Hepatocyte (in vitro differentiated cells): ENCODE measurements around the gene UBE2D4. TPM values are rescaled to one million over a fixed set of nuclear protein-coding genes. Genes with fewer than 3 reads are reported as not detected.

ENCODE experiments used
- DNase-seq: peaks from one replicate; pipeline ENCODE4 v3.0.0-alpha.2; 2016; ENCODE audit warnings: low spot score
- H2AFZ ChIP-seq: fragments of 200-600 bp; sonication (generic); 2 replicates; pipeline ENCODE4 v1.6.0; 2016; ENCODE audit warnings: antibody characterized with exemption, mild to moderate bottlenecking
- H3K27ac ChIP-seq: fragments of 200-600 bp; sonication (generic); 2 replicates; pipeline ENCODE4 v1.5.1; 2016; ENCODE audit warnings: mild to moderate bottlenecking
- H3K27me3 ChIP-seq: fragments of 200-600 bp; sonication (generic); 2 replicates; pipeline ENCODE4 v1.6.1; 2016
- H3K36me3 ChIP-seq: fragments of 200-600 bp; sonication (generic); replicated peaks from 2 replicates; pipeline ENCODE4 v1.5.1; 2016; ENCODE audit warnings: low read depth; ENCODE audit not compliant: insufficient read depth
- H3K4me1 ChIP-seq: fragments of 200-600 bp; sonication (generic); 2 replicates; pipeline ENCODE4 v1.5.1; 2016; ENCODE audit warnings: mild to moderate bottlenecking, moderate library complexity; ENCODE audit not compliant: insufficient read depth
- H3K4me2 ChIP-seq: fragments of 200-600 bp; sonication (generic); 2 replicates; pipeline ENCODE4 v1.6.0; 2016
- H3K4me3 ChIP-seq: fragments of 200-600 bp; sonication (generic); 2 replicates; pipeline ENCODE4 v1.5.1; 2016; ENCODE audit warnings: mild to moderate bottlenecking
- H3K79me2 ChIP-seq: fragments of 200-600 bp; sonication (generic); 2 replicates; pipeline ENCODE4 v1.6.0; 2017; ENCODE audit warnings: mild to moderate bottlenecking
- H3K9me2 ChIP-seq: fragments of 200-600 bp; sonication (generic); replicated peaks from 2 replicates; pipeline ENCODE4 v1.6.0; 2017; ENCODE audit warnings: mild to moderate bottlenecking; ENCODE audit not compliant: insufficient read depth
- H3K9me3 ChIP-seq: fragments of 200-600 bp; sonication (generic); 2 replicates; pipeline ENCODE4 v1.5.1; 2016; ENCODE audit warnings: low read depth, mild to moderate bottlenecking
- H4K20me1 ChIP-seq: fragments of 200-600 bp; sonication (generic); 2 replicates; pipeline ENCODE4 v1.6.0; 2016; ENCODE audit warnings: mild to moderate bottlenecking; ENCODE audit not compliant: insufficient read depth, poor library complexity, severe bottlenecking
- CTCF ChIP-seq: fragments of 200-600 bp; sonication (generic); IDR thresholded peaks from 2 replicates; pipeline ENCODE4 v1.5.1; 2016; ENCODE audit warnings: antibody characterized with exemption, mild to moderate bottlenecking; ENCODE audit not compliant: poor library complexity
- EZH2 ChIP-seq: fragments of 200-600 bp; sonication (generic); IDR thresholded peaks from 2 replicates; pipeline ENCODE4 v1.6.1; 2016; ENCODE audit warnings: antibody characterized with exemption, mild to moderate bottlenecking, borderline replicate concordance
- EZH2phosphoT487 ChIP-seq: fragments of 200-600 bp; sonication (generic); IDR thresholded peaks from one replicate; pipeline ENCODE4 v1.6.1; 2018; ENCODE audit warnings: antibody characterized with exemption, mild to moderate bottlenecking, low read depth, moderate library complexity; ENCODE audit not compliant: unreplicated experiment, severe bottlenecking
- WGBS: methylation state at CpG from one replicate; pipeline ENCODE4 v1.1.6; 2016; ENCODE audit warnings: low lambda C conversion rate; ENCODE audit errors: missing lambda C conversion rate; 5-methylcytosine and 5-hydroxymethylcytosine counted together
- polyA plus RNA-seq: library from polyadenylated mRNA; unstranded; fragments of >200 nt; fragmentation: Nextera tagmentation; extraction: Ambion mirVana; gene quantifications from 2 replicates; pipeline ENCODE4 v1.2.1, GENCODE V29; 2016
- total RNA-seq: library from RNA; depleted of rRNA; stranded (reverse); fragments of >200 nt; gene quantifications from 2 replicates; pipeline ENCODE4 v1.2.3, GENCODE V29; 2014

UBE2D4 gene
- total and polyA plus RNA-seq, 2 experiments from 2014 or later: 16.7 to 22.7 TPM

- Histone ChIP-seq H3K9me2 (no peaks in the 10 kb centered on the region), H3K4me1 (no peaks in the 10 kb centered on the region), H3K36me3 (no peaks in the 10 kb centered on the region), H3K27ac (no peak overlapping the region), H3K4me3 (no peak overlapping the region), H3K27me3 (no peaks in the 10 kb centered on the region), H2AFZ (no peak overlapping the region), H3K4me2 (no peak overlapping the region), H3K79me2 (no peaks in the 10 kb centered on the region), H4K20me1 (no peaks in the 10 kb centered on the region), H3K9me3 (no peaks in the 10 kb centered on the region)
- no peak for DNase-seq
- WGBS: 91% methylated on average over 3 of the region's 3 CpGs
- TF ChIP-seq EZH2phosphoT487: no peak
- no peak for TF ChIP-seq CTCF
- TF ChIP-seq EZH2: no peak
These were observed 7.8 kb downstream of the UBE2D4 start for GRCh38 chr7:43933902-43934560.

GRCh38 chr7:43937444-43937843 lies 11.2 kb downstream of the UBE2D4 start:
- DNase-seq: no peak
- Histone ChIP-seq H2AFZ (no peak overlapping the region), H3K27me3 (no peaks in the 10 kb centered on the region), H3K4me1 (no peaks in the 10 kb centered on the region), H4K20me1 (no peaks in the 10 kb centered on the region), H3K79me2 (no peaks in the 10 kb centered on the region), H3K4me3 (no peak overlapping the region), H3K9me2 (no peaks in the 10 kb centered on the region), H3K9me3 (no peaks in the 10 kb centered on the region), H3K27ac (no peak overlapping the region), H3K36me3 (no peaks in the 10 kb centered on the region), H3K4me2 (no peak overlapping the region)
- TF ChIP-seq CTCF: no peak
- no peak for TF ChIP-seq EZH2
- TF ChIP-seq EZH2phosphoT487: no peak
- WGBS: 90% methylated on average over 3 of the region's 3 CpGs

DNA sequence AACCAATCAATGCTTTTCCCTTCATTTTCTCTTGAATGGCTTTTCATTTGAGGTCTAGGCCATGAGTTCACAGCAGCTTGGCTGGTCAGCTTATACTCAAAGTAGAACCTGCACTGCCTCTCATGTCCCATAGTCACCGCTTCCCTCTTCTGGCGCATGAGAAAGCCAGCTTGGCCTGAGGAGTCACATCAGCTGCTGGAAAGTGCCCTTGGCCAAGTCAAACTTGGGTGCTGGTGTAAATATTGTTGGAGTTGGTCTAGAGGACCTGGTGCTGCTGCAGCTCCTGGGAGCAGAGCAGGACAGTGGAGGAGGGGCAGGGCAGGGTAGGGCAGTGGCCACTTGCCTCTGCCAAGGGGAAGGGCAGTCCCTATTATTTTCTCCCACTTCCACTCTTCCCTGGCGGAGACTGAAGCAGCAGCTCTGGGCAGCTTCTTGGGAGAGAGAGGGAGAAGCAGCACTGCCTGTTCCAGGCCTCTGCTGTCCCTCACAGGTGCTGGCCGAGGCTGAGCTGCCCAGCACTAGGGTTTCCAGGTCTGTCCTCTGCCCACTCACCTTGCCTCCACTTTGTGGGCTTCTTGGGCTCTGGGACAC lies 12.8 kb downstream of the UBE2D4 start:
- Histone ChIP-seq H3K27ac (no peak overlapping the region), H3K4me1 (peaks cover 9% of the 10 kb centered on the region), H3K27me3 (no peaks in the 10 kb centered on the region), H4K20me1 (no peaks in the 10 kb centered on the region), H3K4me2 (no peak overlapping the region), H3K36me3 (no peaks in the 10 kb centered on the region), H3K9me3 (no peaks in the 10 kb centered on the region), H3K9me2 (no peaks in the 10 kb centered on the region), H3K4me3 (no peak overlapping the region), H2AFZ (no peak overlapping the region), H3K79me2 (no peaks in the 10 kb centered on the region)
- DNase-seq: no peak
- WGBS: 97% methylated on average over 4 of the region's 4 CpGs
- TF ChIP-seq EZH2phosphoT487 (no peak), EZH2 (no peak), CTCF (no peak)
